GM12864 (cell line): ENCODE measurements around the gene PDXP.

Source experiments
- DNase-seq: peaks from one replicate; pipeline ENCODE4 v3.0.0-alpha.2; 2011; ENCODE audit warnings: low read depth
- H3K4me3 ChIP-seq: 2 replicates; pipeline ENCODE4 v1.5.1; 2011; ENCODE audit warnings: mild to moderate bottlenecking, low read depth, low read length, control low read depth
- TF ChIP-seq, protein P1 (sequence below): IDR thresholded peaks from 2 replicates; pipeline ENCODE4 v1.5.1; 2011; ENCODE audit warnings: low read depth, mild to moderate bottlenecking, moderate library complexity, low read length, control low read depth, inconsistent platforms; ENCODE audit errors: missing control alignments

The PDXP gene

DNA sequence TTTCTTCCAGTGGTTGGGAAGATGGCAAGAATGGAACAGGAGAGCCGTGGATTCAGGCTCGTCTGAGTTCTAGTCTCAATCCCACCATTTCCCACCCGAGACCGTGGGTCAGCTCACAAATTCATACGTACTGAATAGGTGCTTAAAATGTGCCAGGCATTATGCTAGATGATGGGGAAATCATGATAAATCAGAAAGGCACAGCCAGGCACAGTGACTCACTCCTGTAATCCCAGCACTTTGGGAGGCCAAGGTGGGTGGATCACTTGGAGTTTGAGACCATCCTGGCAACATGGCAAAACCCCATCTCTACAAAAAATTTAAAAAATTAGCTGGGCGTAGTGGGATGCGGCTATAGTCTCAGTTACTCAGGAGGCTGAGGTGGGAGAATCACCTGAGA is 45.4 kb downstream of the PDXP start:
- DNase-seq, result no peak
- TF ChIP-seq, protein P1, sequence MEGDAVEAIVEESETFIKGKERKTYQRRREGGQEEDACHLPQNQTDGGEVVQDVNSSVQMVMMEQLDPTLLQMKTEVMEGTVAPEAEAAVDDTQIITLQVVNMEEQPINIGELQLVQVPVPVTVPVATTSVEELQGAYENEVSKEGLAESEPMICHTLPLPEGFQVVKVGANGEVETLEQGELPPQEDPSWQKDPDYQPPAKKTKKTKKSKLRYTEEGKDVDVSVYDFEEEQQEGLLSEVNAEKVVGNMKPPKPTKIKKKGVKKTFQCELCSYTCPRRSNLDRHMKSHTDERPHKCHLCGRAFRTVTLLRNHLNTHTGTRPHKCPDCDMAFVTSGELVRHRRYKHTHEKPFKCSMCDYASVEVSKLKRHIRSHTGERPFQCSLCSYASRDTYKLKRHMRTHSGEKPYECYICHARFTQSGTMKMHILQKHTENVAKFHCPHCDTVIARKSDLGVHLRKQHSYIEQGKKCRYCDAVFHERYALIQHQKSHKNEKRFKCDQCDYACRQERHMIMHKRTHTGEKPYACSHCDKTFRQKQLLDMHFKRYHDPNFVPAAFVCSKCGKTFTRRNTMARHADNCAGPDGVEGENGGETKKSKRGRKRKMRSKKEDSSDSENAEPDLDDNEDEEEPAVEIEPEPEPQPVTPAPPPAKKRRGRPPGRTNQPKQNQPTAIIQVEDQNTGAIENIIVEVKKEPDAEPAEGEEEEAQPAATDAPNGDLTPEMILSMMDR, result no peak
- H3K4me3 ChIP-seq, result no peak overlapping the region

DNA sequence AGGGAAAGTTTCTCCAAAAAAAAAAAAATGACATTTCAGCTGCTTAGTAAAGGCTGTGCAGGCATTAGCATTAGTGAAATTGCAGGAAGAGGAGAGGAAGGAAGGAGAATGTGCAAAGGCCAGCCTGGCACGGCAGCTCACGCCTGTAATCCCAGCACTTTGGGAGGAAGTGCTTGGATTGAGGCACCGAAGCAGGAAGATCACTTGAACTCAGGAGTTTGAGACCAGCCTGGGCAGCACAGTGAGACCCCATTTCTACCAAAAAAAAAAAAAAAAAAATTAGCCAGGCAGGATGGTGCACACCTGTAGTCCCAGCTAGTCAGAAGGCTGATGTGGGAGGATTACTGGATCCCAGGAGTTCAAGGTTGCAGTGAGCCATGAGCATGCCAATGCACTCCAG is 46.1 kb downstream of the PDXP start:
- TF ChIP-seq, protein P1, result no peak
- no peak for DNase-seq
- no peak overlapping the region for H3K4me3 ChIP-seq

DNA sequence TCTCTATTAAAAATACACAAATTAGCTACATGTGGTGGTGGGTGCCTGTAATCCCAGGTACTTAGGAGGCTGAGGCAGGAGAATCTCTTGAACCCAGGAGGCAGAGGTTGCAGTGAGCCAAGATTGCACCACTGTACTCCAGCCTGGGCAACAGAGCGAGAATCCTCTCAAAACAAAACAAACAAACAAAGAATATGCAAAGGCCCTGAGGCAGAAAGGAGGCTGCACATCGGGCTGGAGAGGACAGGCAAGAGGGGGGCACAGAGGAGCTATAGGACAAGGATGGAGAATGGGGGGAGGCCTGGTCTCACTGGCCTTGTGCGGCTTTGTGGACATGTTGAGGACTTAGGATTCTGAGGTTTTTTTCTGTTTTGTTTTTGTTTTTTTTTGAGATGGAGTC is 46.7 kb downstream of the PDXP start:
- no peak for DNase-seq
- no peak overlapping the region for H3K4me3 ChIP-seq
- TF ChIP-seq, protein P1, result no peak

DNA sequence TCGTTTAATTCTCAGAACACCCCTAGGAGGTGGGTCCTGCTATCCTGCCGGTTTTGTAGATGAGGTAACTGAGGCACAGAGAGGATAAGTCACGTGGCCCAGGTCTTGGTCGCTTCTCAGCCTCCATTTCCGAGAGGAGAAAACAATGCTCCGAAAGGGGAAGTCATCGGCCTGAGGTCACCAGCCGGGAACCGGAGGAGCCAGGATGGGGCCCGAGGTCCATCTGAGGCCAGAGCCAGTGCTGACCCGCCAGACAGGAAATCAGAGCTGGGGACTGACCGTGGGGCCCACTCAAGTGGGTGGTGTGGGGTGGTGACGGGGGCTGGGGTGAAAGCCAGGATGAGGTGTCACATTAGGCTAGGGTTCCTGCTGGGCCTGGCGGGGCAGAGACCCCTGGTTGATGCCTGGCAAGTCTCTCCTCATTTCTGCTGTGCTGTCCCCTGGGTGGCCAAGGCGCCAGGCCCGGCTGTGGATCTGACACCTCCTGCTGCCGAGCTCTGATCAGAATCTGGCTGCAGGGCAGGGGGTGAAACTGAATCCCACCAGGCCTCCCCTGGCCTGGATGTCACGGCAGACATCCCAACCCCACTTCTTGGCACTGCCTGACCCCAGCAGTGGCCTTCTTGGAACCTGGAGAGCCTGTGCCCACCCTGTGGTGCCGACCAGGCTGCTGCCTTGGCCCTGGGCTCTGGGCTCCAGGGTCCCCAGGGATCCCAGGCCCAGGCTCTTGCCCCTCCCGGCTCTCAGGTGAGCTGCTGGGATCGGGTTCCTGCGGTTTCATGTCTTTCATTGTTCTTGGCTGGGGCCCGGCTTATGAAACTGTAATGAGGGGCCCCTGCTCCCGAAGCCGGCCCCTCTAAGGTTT is 50.3 kb downstream of the PDXP start:
- TF ChIP-seq, protein P1, result no peak
- DNase-seq, result no peak
- no peak overlapping the region for H3K4me3 ChIP-seq

DNA sequence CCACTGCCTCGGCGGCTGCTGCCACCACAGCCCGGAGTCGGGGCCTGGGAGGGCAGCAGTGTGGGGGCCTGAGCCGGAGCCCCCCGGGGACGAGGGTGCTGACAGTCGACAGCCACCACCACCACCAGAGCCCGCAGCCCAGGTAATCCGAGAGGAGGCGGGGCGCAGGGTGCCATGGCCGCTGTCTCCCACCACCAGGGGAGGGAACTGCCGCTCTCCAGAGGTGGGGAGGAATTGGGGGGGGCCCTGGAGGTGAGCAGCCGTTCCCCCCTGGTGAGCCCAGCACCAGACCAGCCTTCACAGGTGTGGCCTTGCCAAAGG is 50.9 kb downstream of the PDXP start:
- DNase-seq, result no peak
- no peak overlapping the region for H3K4me3 ChIP-seq
- TF ChIP-seq, protein P1, result no peak

DNA sequence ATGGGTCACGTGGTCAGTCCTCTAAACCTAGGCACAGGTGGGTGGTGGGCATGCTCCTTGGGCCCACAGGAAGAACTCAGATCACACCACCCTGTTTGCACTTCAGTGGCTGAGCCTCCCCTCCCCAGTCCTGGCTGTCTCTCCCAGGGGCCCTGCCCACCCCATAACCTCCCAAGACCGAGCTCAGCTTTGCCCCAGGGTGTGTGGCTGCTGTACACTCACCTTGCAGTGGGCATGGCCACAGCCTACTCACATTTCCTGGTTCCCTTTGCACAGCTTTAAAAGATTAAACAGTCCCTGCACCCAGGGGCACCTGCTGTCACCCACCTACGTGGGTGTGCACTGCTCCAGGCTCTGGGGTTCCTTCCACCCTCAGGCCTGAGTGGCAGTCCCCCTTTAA is 52.2 kb downstream of the PDXP start:
- DNase-seq, result no peak
- no peak overlapping the region for H3K4me3 ChIP-seq
- TF ChIP-seq, protein P1, result no peak

DNA sequence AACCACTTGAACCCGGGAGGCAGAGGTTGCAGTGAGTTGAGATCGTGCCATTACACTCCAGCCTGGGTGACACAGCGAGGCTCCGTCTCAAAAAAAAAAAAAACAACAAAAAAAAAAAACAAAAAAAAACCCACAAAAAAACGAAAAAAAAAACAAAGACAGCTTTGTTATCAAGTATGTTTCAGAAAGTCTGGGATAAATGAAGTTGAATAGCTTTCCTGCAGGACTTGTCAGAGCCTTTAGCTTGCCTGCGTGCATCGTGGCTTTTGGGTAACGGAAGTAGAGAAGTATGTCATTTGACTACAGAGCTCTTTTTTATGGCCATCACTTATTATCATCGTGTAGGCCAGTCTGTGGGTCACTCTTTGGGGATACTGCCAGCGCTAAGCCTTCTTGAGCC is 53.0 kb downstream of the PDXP start:
- TF ChIP-seq, protein P1, result no peak
- H3K4me3 ChIP-seq, result no peak overlapping the region
- DNase-seq, result no peak
